ENCODE results near the gene CUTC.
"Not testable (repeated sequence)": the region's sequence is repeated elsewhere in the genome, so short reads cannot be mapped to it uniquely, and the experiment has no call there.

The CUTC gene

DNA sequence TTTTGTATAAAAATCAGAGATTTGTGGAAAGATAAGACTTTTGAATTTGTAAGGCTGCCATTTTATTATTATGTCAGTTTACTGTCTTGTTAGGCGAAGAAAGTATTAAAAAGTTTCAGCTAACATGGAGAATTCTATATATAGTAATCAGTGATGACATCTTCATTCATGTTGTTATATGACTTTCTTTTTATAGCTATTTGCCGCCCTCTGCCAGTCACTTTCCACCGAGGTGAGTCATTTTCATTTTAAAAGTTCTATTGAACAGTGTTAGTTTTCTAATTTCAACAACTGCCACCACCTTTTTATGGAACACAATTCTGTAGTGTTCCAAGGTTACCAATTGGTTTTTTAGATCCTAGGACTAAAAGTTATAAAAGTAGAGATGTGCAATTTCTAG is 11.8 kb downstream of the CUTC start:
- DNase-seq: no peak

DNA sequence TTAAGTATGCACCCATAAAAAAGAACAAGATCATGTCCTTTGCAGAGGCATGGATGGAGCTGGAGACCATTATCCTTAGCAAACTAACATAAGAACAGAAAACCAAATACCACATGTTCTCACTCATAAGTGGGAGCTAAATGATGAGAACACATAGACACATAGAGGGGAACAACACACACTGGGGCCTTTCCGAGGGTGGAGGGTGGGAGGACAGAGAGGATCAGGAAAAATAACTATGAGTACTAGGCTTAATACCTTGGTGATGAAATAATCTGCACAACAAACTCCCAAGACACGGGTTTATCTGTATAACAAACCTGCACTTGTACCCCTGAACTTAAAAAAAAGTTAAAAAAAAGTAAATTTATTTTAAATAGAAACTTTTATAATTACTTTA is 14.1 kb downstream of the CUTC start:
- DNase-seq: not testable (repeated sequence)

DNA sequence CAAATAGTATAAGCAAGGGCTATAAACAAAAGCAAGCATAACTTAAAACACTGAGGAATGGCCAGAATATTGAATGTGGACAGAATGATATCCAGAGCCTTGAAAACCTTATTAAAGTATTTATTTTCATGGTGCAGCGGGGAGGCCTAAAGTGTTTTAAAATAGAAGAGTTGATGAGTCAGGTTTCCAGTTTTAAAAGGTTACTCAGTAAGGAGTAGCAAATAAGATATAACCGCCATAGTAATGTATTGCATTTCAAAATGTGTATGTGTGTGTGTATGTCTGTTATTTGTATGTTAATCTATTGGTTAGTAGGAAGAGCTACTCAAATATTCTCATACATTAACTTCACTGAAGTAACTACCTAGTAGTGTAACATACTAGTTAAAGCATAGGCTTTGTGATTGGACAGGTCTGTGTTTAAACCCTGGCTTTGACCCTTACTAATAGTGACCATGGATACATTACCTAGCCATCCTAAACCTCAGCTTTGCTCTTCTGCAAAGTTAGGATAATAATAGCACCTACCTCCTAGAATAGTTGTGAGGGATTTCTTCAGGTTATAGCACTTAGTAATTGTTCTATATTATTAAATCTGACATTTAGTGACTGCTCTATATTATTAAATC is 16.9 kb downstream of the CUTC start:
- DNase-seq: no peak

DNA sequence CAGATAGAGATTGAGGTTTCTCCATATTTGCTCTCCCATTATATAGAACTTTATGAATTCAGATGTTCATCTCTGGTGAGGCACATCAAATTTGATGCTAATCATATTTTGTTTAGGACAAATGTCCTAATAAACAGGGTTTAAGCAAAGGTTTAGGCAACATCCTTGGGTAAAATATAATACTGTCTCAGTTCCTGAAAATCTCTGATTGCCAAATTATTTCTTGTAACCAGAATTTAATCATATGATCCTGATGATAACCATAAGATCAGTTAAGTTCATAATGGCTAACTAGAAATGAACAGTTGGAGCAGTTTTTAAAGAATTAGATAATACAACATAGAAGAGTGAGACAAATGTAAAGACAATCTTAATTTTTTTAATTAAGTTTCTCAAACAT is 18.6 kb downstream of the CUTC start:
- no peak for DNase-seq

DNA sequence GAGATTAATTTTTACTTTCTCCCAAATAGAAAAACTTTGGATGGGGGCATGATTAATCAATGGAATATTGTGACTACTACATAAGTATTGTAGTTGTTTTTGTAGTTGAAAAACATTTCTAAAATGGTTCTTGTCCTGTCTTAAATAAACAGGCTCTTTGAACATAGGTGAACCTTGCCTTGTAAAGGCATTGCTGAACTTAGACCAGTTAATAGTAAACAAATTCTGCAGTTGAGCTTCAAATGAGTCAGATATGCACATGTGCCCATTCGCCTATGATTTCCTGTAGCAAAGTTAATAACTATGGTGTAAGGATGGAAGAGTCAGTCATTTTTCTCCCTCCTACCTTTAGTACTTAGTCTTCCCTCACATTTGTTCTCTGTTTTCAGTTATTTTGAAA is 22.6 kb downstream of the CUTC start:
- no peak for DNase-seq

DNA sequence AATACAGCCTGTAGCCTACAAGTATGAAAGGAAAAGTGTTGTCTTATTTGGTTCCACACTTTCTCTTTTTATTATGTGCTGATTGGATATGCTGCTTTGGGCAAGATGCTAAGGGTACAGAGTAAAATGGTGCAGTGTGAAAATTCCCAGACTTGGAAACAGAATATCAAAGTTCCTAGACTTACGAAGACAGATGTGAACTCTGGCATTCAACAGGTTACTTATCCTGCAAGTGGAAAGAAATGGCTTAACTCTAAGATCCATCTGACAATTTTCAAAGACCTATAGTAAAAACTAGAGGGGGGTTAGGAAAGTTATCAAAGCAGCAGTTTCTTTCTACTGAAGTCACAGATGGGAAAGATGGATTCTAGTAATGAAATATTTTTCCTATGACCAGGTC is 24.1 kb downstream of the CUTC start:
- DNase-seq: no peak

DNA sequence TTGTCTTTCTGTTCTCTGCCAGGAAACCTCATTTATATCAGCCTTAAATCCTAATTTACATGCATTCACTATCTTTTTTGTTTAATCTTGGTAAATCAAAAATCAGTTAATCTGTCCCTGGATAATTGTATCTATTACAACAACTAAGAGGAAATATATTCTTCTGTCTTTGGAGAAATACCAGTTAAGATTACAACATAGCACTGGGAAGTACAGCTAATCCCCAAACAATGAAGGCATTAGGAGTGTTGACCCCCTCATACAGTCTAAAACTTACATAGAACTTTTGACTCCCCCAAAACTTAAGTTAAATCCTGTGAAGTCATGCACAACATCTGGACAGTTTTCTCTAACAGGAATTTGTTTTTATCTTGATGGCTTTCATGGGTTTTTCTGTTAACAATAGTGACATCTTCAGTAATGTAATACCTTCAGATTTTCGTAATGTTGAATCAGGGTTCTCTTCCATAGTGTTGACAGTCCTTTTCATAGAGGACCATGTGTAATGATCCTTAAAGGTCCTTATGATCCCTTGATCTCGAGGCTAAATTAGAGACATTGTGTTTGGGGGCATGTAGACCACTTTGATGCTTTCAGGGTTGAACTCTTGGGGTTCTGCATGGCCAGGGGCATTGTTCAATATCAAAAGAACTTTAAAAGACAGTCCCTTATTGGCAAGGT is 26.3 kb downstream of the CUTC start:
- DNase-seq: no peak

DNA sequence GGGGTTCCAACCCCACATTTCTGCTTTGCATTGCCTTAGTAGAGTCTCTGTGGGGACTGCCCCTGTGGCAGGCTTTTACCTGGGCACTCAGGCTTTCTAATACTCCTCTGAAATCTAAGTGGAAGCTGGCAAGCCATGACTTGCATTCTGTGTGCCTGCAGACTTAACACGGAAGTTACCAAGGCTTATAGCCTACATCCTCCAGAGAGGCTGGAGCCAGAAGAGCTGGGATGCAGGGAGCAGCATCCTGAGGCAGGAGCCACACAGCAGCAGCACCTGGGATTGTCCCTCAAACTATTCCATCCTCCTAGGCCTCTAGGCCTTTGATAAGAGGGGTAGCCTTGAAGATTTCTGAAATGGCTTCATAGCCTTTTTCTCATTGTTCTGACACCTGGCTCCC is 28.3 kb downstream of the CUTC start:
- DNase-seq: no peak

DNA sequence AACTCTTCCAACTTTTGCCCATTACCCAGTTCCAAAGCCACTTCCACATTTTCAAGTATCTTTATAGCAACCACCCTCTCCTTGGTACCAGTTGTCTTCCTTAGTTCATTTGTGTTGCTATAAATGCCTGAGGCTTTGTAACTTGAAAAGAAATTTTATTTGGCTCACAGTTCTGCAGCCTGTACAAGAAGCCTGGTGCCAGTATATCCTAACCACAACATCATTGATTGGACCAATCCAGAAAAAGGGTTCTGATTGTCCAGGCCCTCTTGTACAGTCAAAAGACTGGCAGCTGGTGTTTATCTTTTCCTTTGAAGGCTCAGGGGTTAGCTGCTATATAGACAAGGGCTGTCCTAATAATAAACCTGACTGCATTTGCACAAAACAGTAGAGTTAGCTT is 29.3 kb downstream of the CUTC start:
- DNase-seq: no peak

DNA sequence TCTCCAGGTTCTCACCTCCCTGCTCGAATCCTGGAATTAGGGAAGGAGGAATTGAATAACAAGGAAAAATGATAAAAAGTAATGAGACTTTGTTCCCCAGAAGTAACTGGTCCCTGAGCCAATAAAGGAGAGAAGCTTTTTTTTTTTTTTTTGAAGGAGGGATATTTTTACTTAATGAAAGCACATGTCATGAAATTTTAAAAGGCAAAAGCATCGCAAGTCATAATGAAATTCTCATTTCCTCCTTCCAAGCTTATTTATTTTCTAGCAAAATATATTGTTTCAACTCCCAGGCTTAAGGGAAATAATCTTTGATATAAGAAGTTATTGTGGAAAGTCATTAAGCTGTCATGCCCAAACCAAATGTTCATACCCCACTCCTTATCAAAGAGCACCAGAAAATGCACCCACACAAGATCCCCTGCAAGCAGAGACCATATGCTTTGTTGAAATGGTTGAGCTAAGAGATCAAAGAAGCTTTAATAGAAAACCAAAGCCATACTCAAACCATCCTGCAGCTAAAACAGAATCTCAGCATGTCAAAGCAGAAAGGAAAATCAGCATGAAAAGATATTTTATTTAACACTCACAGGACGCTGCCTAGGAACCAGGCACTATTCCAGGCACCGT is 33.8 kb downstream of the CUTC start:
- no peak for DNase-seq

DNA sequence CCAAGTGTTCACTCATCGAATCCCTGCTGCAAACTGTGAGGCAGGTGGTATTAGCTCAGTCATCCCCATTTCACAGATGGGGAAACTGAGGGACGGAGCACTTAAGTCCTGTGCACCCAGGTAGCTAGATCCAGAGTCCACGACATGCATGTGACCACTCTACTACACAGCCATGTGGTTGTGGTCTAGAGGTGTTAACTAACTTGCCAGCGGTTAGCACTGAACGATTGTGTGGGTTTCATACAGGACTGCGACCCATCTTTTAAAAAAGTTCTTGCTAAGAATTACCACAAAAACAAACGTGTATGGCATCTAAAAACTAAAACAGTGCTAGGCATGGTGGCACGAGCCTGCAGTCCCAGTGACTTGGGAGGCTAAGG is 34.3 kb downstream of the CUTC start:
- no peak for DNase-seq

DNA sequence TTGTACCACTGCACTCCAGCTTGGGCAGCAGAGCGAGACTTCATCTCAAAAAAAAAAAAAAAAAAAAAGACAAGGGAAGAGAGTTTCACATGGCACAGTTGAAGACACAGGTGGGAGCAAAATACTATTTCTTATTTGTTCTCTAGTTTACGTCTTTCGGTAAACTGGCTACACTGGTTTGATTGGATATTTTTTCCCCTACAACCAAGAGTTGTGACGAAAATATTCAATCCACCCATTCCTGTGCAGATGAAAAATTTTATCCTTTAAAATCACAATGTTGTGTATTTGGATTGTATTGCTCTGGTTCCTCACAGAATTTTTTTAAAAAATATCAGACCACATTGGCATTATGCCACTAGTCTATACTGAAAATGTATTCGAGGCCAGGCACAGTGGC is 35.9 kb downstream of the CUTC start:
- no peak for DNase-seq

DNA sequence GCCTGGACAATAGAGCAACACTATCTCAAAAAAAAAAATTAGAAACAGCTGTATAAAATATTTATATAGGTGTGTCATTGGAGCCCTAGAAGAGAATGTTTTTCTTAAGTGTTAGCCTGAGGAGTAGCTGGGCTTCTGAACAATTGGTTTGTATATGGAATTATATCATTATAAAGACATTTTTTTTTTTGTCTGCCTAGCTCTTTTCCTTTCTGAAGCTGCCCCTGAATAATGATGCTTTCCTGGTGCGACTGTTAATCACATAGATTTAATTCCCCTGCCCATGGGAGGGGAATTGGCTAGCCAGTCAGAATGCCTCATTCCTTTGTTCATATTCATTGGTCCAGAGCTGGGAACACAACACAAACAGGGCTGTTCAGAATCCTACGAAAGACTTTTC is 36.5 kb downstream of the CUTC start:
- no peak for DNase-seq

DNA sequence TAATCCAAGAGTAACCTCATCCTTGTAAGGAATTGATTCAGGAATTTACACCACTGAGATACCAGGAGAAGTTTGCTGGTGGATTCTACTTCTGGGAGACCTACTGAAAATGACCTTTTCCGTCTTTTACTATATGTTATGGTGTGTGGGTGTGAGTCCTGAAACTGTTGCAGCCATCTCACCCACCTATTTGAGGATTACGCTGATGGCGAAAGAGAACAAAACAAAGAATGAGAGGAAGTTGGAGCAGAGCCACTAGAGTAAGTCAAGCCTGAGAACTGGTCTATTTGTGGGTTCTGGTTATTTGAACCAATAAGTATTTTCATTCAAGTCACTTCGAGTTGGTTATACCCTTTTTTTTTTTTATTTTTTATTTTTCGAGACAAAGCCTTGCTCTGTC is 37.7 kb downstream of the CUTC start:
- DNase-seq: no peak

DNA sequence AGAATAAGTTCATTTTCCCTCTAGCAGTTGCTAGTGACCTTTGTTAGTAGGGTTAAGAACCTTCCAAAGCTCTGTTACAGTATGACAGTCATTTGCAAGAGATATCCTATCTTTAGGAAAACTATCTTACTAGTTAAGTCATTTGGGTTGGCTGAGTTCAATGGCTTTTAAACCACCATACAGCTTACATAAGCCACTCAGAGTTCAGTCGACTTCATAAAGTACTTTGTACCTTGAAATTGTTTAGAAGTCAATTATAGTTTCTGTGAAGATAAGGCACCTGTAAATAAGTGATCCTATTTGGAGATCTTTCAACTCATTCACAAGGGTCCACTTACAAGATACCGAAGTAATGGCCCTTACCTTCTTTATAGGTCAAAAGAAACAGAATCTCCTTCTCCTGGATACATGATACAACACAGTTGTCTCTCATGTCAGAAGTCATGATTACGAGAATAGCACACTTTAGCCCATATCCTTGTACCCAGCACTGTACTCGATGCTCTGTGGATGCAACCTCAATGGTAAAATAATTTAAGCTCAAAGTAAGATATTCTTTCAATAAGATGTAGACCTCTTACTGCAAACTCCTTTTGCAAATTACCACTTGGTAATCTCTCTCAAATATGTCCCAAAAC is 38.5 kb downstream of the CUTC start:
- no peak for DNase-seq

DNA sequence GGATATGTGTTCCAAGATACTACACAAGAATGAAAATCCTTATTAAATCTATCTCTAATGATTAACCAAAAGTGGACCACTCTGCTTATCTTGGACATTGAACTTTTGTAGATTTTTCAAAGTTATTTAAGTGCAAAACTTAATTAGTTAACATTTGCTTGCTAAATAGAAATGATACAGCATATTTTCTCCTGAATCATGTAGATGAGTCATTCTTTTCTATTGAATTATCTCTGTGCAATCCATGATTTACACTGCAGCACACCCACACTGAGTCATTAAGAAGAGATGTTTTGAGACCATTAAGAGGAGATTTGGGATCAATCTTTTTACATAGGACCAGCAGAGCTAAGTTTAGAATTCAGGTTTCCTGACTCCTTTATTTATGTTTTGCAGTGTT is 43.8 kb downstream of the CUTC start:
- DNase-seq: no peak

DNA sequence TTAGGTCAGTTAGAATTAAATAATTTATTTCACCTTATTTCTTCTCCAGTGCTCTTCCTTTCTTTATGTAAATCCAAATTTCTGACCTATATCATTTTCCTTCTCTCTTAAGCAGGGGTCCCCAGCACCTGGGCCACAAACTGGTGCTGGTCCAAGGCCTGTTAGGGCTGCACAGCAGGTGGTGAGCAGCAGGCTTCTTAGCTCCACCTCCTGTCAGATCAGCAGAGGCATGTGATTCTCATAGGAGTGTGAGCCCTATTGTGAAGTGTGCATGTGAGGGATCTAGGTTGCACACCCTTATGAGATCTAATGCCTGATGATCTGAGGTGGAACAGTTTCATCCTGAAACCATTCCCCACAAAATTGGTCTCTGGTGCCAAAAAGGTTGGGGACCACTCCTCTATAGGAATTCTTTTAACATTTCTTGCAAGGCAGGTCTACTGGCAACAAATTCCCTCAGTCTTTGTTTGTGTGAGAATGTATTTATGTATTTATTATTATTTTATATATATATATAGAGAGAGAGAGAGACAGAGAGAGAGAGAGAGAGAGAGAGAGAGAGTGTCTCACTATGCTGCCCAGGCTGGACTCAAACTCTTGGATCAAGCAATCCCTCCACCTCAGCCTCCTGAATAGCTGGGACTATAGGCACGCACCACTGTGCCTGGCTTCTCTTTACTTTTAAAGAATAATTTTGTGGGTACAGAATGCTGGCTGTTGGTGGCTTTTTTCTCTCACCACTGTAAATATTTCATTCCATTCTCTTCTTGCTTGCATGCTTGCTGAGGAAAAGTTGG is 46.1 kb downstream of the CUTC start:
- DNase-seq: no peak

DNA sequence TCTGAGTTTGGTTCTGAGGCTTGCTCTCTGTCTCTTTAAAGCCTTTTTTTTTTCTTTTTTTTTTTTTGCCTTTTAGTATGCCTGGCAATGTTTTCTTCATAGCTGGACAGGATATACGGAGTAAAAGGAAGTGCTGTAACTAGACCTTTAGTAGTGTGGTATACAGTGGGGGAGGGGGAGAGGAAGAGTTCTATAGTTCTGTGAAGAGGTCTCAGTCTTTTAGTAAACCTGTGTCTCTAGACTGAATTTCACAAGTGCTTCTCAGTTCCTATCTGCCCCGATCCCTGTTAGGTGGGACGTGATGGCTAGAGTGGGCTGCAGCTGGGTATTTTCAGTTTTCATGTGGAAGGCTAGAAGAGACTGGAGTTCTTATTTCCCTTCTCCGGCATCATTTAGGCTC is 47.3 kb downstream of the CUTC start:
- no peak for DNase-seq

DNA sequence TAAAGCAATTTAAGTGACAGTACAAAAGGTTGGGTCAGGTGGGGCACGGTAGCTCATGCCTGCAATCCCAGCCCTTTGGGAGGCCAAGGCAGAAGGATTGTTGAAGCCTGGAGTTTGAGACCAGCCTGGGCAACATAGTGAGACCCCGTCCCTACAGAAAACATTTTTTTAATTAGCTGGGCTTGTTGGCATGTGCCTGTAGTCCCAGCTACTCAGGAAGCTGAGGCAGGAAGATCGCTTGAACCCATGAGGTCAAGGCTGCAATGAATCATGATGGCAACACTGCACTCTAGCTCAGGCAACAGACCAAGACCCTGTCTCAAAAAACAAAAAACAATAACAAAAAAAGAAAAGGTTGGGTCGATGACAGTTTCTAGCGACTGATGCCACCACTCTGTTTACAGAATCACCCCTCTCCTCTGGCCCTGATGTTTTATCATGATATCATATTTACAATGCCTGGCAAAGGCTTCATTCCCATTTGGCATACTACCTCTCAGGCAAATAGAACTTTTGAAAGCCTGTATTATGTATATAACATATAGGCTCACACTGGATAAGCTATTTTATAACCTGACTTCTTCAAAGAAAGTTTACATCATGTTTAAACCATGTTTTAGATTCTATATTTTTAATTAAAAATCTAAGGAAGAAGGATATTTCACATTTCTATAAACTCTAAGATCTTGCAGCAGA is 49.8 kb downstream of the CUTC start:
- DNase-seq: no peak

DNA sequence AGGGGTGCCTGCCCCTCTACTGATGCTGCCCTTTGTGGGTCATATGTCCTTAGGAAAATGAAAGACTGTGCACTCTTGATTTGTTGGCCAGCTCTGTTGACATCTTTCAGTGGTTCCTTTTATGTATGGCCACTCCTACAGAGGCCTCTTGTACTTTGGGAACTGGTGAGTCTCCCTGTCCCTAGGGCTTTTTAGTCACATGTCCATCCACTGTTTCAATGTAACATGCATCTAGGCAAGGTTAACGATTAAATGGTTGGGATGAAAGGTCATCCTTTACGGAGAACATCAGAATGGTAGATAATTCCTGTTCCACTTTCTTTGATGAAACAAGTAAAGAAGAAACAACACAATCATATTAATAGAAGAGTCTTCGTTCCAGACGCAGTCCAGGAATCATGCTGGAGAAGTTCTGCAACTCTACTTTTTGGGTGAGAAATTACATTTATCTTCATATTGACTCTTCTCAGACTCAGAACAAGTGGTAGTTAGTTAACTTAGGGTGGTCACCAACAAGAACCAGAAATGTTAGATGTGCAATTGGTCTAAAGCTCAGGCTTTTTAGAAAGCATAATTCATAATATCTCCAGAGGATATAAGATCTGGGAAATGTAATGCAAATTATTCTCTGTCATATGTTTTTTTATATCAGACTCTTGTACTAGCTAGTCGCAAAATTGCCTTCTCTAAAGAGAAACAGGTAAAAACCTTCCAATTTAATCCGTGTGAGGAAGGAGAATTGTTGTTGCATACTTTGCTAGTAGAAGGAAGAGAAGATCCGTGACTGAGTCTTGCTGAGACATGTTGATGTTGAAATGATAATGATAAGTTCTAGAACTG is 50.6 kb downstream of the CUTC start, which contains the start of gene ABCC2:
TSS of gene ABCC2 (plus strand) at position 194 of the 840 bp plus-strand sequence. CDS start at position 399, 205 bp downstream.
- DNase-seq: no peak

DNA sequence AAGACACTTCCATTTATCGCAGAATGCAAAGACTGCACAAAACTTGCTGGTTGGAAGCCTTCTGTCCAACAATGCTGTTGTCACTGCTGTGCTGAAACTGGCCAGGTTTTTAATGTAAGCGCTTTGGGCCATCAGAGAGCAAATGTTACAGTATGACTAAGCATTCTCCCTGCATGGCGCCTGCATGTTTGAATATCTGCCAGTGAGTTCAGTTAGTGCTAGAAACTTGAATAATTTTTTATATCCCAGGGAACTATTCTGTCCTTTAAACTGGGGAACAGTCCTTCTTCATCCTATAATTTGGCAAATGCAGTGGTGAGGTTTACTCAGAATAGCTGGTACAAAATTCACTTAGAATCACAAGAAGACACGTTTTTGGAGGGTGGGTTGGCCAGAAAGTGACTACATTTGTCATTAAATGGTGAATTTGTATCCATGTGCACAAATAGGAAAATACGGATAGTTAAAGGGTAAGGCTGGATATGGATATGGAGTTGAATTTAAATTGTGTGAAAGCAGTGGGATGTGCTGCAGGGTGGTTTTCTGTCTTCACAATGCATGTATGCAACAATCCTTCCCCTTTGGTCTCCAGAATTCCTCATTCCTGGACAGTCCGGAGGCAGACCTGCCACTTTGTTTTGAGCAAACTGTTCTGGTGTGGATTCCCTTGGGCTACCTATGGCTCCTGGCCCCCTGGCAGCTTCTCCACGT is 52.1 kb downstream of the CUTC start:
- DNase-seq: no peak
